NCI-H187 (cell line): ENCODE data around the gene ATG16L2.
A peak's percentile ranks its signal among the peaks of the same experiment; 100 is the strongest.
"Not testable (repeated sequence)": the region's sequence is repeated elsewhere in the genome, so short reads cannot be mapped to it uniquely, and the experiment has no call there.

Source experiments
- DNase-seq, 2 experiments: peaks; one replicate each; lab custom pipeline; 2025; lab: John Stamatoyannopoulos, UW

ATG16L2 gene

DNA sequence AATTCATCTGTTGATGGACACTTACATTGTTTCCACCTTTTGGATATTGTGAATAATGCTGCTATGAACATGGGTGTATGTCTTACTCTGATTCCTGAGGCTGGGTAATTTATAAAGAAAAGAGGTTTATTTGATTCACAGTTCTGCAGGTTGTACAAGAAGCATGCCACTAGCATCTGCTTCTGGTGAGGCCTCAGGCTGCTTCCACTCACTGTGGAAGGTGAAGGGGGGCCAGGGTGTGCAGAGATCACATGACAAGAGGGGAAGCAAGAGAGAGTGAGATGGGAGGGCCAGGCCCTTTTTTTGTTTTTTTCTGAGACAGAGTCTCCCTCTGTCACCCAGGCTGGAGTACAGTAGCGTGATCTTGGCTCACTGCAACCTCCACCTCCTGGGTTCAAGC, 7.8 kb upstream of the ATG16L2 start:
- DNase-seq, result not testable (repeated sequence)

GRCh38 chr11:72807021-72807693, 7.1 kb upstream of the ATG16L2 start:
- DNase-seq, result no peak

DNA sequence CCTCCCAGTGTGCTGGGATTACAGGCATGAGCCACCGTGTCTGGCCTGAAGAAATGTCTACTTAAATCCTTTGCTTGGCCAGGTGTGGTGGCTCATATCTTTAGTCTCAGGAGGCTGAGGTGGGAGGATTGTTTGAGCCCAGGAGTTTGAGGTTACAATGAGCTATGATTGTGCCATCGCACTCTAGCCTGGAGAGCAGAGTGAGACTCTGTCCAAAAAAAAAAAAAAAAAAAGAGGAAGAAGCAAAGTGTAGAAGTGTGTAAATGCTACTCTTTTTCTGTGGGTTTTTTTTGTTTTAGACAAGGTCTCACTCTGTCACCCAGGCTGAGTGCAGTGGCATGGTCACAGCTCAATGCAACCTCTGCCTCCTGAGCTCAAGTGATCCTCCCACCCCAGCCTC, 6.4 kb upstream of the ATG16L2 start:
- no peak for DNase-seq

DNA sequence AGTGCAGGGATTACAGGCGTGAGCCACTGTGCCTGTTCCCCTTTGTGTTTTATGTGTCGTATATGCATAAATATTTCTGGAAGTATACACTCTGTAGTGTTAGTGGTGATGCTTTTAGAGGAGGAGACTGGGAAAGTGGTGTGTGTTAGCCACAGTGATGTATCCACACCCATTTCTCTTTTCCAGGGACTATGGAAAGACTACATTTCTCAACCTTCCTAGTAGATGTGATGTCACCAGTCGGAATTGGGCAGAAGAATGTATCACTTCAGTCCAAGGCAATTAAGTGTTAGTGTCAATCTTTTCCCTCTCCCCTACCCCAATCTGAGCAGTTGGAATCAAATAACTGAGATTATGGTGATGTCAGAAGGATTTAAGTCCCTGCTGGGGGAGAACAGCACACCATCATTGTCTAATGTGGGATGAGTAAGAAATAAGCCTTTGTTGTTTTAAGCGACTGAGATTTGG, 5.8 kb upstream of the ATG16L2 start:
- no peak for DNase-seq

DNA sequence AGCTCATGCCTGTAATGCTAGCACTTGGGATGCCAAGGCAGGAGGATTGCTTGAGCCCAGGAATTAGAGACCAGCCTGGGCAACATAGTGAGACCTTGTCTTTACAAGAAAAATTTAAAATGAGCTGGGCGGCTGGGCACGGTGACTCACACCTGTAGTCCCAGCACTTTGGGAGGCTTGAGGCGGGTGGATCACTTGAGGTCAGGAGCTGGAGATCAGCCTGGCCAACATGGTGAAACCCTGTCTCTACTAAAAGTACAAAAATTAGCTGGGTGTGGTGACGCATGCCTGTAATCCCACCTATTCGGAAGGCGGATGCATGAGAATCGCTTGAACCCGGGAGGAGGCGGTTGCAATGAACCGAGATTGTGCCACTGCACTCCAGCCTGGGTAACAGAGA, 2.5 kb upstream of the ATG16L2 start:
- not testable (repeated sequence) for DNase-seq

DNA sequence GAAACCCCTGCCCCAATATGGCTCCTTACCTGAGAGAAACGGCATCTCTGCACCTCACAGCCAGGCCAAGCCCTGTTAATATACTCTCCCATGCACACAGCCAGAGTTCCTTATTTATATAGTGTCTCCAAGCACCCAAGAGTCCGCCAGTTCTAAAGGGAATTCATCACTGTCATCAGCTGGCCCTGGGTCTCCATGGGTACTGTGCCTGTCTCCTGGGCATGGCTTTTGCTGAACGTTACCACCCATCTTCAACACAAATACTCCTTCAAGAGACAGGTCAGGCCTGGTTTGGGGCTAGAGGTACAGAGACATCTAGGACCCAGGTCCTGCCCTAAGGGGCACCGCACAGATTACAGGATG, 1.6 kb upstream of the ATG16L2 start:
- peak in 1 of 2 experiments; percentile 43 for DNase-seq

GRCh38 chr11:72812967-72813739, 1.1 kb upstream of the ATG16L2 start:
- DNase-seq, result peak in 1 of 2 experiments; percentile 45

DNA sequence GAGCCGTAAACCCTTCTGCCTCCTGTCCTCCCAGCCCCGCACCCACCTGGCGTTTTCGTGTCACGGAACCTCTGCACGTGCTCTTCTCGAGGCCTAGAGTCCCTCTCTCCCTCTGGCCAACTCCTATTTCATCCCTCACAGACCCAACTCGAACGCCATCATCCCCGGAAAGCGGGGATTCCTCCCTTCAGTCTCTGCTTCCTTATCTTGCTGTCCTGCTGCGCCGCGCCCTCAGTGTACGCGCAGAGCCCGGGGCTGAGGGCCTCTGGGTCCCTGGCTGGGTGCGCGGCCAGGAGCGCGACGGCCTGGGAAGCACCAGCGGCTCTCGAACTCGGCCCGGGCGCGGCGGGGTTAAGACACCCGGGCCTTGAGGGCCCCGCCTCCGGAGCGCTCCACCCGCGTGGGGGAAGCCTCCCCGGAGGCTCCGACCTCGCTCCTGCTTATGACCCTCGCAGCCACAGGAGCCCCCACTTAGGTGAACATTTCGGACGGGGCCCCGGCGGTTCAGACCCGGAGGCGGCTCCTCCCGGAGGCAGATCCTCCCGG, 398 bp upstream of the ATG16L2 start:
- DNase-seq, result peak; percentile 65 to 86

DNA sequence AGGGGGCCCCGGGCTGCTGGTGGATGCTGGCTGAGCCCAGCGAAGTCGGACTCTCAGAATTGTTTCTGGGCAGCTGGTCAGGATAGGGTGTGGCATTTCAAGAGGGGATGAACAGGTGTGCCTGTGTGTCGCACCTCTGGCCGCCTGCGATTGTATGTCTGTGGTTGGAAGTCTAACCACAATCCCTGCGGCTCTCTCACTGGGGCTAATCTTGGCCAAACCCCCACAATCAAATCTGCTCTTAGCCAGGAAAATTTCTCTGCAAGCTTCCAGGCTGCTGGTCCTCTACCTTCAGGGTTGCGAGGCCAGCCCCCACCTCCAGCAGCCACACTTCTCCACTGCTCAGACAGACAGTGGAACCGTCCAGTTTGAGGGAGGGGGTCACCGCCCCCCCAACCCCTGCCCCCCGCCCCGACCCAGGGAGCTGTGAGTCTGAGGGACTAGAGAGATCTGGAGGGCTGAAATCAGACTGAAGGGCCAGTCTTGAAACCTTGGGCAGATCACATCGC, 953 bp downstream of the ATG16L2 start:
- DNase-seq, result peak in 1 of 2 experiments; percentile 48

DNA sequence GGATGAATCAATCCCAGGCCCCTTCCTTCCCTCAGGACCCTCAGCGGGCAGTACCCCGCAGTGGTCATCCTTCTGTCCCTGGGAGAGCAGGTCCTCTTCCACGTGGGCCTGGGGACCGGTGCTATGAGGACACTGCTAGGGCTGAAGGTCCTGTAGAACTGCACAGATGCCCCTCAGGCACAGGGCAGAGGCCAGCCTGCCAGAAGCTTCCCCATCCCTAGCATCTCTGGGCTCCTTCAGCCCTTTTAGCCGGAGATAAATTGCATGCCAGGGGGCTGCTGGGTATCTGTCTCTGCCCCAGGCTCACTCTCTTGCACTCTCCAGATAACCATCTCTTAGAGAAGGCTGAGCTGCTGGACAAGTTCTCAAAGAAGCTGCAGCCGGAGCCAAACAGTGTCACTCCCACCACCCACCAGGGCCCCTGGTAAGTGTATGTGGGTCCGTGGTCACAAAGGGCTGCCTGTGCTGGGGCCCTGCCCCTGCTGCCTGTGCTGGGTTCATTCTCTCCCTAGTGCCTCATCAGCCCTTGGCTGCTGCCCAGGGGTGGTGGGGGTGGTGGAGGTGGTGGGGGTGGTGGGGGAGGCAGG, 2.3 kb downstream of the ATG16L2 start:
- DNase-seq, result no peak

- DNase-seq, result no peak
Observed at GRCh38 chr11:72817966-72818365, 3.8 kb downstream of the ATG16L2 start.

GRCh38 chr11:72818971-72819370, 4.8 kb downstream of the ATG16L2 start:
- DNase-seq, result no peak

GRCh38 chr11:72820439-72821139, 6.4 kb downstream of the ATG16L2 start:
- DNase-seq, result no peak

GRCh38 chr11:72821221-72821919, 7.2 kb downstream of the ATG16L2 start:
- DNase-seq, result peak in 1 of 2 experiments; percentile 15

- DNase-seq, result peak; percentile 83 to 89
Observed at GRCh38 chr11:72821920-72822799, 7.9 kb downstream of the ATG16L2 start.

- DNase-seq, result no peak
Observed at GRCh38 chr11:72823105-72823804, 9.0 kb downstream of the ATG16L2 start.

DNA sequence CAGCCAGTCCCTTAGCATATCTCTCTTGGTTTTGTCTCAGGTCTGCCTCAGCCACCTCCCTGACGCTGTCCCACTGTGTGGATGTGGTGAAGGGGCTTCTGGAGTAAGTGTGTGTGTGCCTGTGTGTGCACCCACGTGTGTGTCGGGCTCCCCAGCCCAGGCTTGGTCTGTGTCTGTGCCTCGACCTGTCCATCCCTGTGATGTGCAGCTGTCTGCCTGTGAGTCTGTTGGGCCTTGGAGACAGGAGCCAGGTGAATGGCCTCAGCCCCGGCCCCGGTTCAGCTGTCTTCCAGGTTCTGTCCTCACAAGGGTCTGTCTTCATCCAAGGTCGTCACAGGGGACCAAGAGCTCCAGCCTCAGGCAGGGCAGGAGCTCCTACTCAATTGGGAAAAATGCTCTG, 9.8 kb downstream of the ATG16L2 start:
- no peak for DNase-seq

DNA sequence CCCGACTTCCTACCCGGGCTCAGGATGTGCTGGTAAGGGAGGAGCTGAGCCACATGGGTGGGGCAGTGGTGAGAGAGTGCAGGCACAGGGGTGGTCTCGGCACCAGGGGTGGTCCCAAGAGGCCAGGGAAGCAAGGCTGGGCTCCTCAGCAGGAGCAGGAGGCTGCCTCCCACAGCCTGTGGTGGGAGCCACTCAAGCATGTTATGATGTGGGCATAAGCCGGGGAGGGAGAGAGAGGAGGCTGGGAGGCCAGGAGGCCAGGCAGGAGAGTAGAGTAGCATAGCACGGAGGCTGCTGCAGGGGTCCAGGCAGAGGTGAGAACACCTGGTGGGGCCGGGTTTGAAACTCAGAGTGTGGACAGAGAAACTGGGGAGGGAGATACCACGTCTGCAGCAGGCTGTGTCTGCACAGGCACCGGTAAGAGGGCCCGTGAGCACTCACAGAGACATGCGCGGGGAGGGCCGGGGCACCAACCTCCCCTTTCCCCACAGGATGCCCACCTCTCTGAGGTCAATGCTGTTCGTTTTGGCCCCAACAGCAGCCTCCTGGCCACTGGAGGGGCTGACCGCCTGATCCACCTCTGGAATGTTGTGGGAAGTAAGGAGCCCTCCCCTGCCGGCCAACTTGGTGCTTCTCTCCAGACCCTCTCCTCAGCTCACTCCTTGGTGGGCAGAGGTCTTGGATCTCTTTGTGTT, 10.7 kb downstream of the ATG16L2 start:
- no peak for DNase-seq

GRCh38 chr11:72825661-72826060, 11.4 kb downstream of the ATG16L2 start:
- DNase-seq, result no peak
